ENCODE results near the gene TNFRSF6B.

TNFRSF6B gene

DNA sequence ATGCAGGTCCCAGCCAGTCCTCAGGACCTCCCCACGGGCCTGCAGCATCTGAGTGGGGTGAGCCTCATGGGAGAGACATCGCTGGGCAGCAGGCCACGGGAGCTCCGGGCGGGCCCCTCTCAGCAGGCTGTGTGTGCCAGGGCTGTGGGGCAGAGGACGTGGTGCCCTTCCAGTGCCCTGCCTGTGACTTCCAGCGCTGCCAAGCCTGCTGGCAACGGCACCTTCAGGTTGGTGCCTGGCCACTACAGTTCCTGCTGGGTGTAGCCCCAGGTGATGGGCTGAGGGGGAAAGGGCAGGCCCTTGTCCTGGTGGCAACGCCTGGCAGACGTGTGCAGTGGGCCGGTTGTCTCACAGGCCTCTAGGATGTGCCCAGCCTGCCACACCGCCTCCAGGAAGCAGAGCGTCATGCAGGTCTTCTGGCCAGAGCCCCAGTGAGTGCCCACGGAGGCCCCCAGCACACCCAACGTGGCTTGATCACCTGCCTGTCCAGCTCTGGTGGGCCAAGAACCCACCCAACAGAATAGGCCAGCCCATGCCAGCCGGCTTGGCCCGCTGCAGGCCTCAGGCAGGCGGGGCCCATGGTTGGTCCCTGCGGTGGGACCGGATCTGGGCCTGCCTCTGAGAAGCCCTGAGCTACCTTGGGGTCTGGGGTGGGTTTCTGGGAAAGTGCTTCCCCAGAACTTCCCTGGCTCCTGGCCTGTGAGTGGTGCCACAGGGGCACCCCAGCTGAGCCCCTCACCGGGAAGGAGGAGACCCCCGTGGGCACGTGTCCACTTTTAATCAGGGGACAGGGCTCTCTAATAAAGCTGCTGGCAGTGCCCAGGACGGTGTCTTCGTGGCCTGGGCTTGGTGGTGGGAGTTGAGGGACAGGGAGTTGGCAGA, 787 bp upstream of the TNFRSF6B start:
- H3K27ac ChIP-seq = peak overlapping the region; percentile 32

GRCh38 chr20:63696306-63696627, 185 bp upstream of the TNFRSF6B start:
- H3K27ac ChIP-seq = peak overlapping the region; percentile 32
- TF ChIP-seq, protein P1, sequence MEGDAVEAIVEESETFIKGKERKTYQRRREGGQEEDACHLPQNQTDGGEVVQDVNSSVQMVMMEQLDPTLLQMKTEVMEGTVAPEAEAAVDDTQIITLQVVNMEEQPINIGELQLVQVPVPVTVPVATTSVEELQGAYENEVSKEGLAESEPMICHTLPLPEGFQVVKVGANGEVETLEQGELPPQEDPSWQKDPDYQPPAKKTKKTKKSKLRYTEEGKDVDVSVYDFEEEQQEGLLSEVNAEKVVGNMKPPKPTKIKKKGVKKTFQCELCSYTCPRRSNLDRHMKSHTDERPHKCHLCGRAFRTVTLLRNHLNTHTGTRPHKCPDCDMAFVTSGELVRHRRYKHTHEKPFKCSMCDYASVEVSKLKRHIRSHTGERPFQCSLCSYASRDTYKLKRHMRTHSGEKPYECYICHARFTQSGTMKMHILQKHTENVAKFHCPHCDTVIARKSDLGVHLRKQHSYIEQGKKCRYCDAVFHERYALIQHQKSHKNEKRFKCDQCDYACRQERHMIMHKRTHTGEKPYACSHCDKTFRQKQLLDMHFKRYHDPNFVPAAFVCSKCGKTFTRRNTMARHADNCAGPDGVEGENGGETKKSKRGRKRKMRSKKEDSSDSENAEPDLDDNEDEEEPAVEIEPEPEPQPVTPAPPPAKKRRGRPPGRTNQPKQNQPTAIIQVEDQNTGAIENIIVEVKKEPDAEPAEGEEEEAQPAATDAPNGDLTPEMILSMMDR (IDR thresholded peaks at IDR 0.05) = no peak
- TF ChIP-seq ZFX (IDR thresholded peaks at IDR 0.05; ENCODE audit: borderline replicate concordance) = no peak

More for the DNA sequence above, 787 bp upstream of the TNFRSF6B start:
- TF ChIP-seq ZFX (IDR thresholded peaks at IDR 0.05; ENCODE audit: borderline replicate concordance) = no peak
- TF ChIP-seq, protein P1 (IDR thresholded peaks at IDR 0.05) = no peak

GRCh38 chr20:63697357-63697867, 960 bp downstream of the TNFRSF6B start:
- no peak for TF ChIP-seq ZFX (IDR thresholded peaks at IDR 0.05; ENCODE audit: borderline replicate concordance)
- TF ChIP-seq, protein P1 (IDR thresholded peaks at IDR 0.05) = no peak
- peak overlapping the region; percentile 32; the same call in 1 of the 2 replicates for H3K27ac ChIP-seq

- H3K27ac ChIP-seq = peak overlapping the region; percentile 20; the same call in 1 of the 2 replicates
- TF ChIP-seq, protein P1 (IDR thresholded peaks at IDR 0.05) = no peak
- no peak for TF ChIP-seq ZFX (IDR thresholded peaks at IDR 0.05; ENCODE audit: borderline replicate concordance)
Observed at GRCh38 chr20:63697868-63698545, 1.6 kb downstream of the TNFRSF6B start.

GRCh38 chr20:63698739-63699465, 2.5 kb downstream of the TNFRSF6B start:
- TF ChIP-seq, protein P1 (IDR thresholded peaks at IDR 0.05) = no peak
- no peak for TF ChIP-seq ZFX (IDR thresholded peaks at IDR 0.05; ENCODE audit: borderline replicate concordance)
- peak overlapping the region; percentile 20; the same call in 1 of the 2 replicates for H3K27ac ChIP-seq

GRCh38 chr20:63699466-63700198, 3.2 kb downstream of the TNFRSF6B start:
- TF ChIP-seq, protein P1 (IDR thresholded peaks at IDR 0.05) = no peak
- TF ChIP-seq ZFX (IDR thresholded peaks at IDR 0.05; ENCODE audit: borderline replicate concordance) = no peak
- H3K27ac ChIP-seq = peak overlapping the region; percentile 20; the same call in 1 of the 2 replicates

Measured in 22Rv1 (cell line).